Peyer's patch (tissue), 4 donors: ENCODE measurements around the gene NKIRAS1. TPM values are rescaled to one million over a fixed set of nuclear protein-coding genes. Genes with fewer than 3 reads are reported as not detected.
A peak's percentile ranks its signal among the peaks of the same experiment; 100 is the strongest.

Source experiments
- DNase-seq, 3 donors: peaks; one replicate each; pipeline ENCODE4 v3.0.0-alpha.2; 2017 to 2019
- H3K27ac ChIP-seq, 4 donors: fragments of 200-600 bp; sonication (generic); one replicate each; pipeline ENCODE4 v1.5.1; 2016 to 2019
- H3K27me3 ChIP-seq, 2 donors: fragments of 200-600 bp; sonication (generic); one replicate each; pipeline ENCODE4 v1.5.1; 2019
- H3K36me3 ChIP-seq, 3 donors: fragments of 200-600 bp; sonication (generic); one replicate each; pipeline ENCODE4 v1.5.1; 2016 to 2019
- H3K4me1 ChIP-seq, 4 donors: fragments of 200-600 bp; sonication (generic); one replicate each; pipeline ENCODE4 v1.5.1; 2016 to 2019
- H3K4me3 ChIP-seq, 4 donors: fragments of 200-600 bp; sonication (generic); 1 replicate in 3 of 4; 2 replicates in 1 of 4; pipeline ENCODE4 v1.5.1; 2016 to 2019; ENCODE audit warnings: mild to moderate bottlenecking in 1 of 4
- H3K9me3 ChIP-seq, 4 donors: fragments of 200-600 bp; sonication (generic); one replicate each; pipeline ENCODE4 v1.5.1; 2016 to 2019; ENCODE audit warnings: mild to moderate bottlenecking in 1 of 4
- CTCF ChIP-seq, 6 experiments: fragments of 450-650 bp in 4 of 6; fragments of 200-600 bp in 2 of 6; sonication (generic) in 1 of 6; IDR thresholded peaks; one replicate each; pipeline ENCODE4 v1.5.1; 2017 to 2019; ENCODE audit warnings: antibody characterized with exemption in 6 of 6, mild to moderate bottlenecking in 3 of 6, moderate library complexity in 1 of 6
- POLR2A ChIP-seq, 2 donors: fragments of 450-650 bp; IDR thresholded peaks; one replicate each; pipeline ENCODE4 v1.5.1; 2017; ENCODE audit warnings: antibody characterized with exemption in 2 of 2, mild to moderate bottlenecking in 2 of 2, moderate library complexity in 2 of 2
- total RNA-seq, 4 donors: library from RNA; depleted of rRNA; stranded (reverse); fragments of >200 nt; gene quantifications; one replicate each; pipeline ENCODE4 v1.1.0, GENCODE V29; 2016

The NKIRAS1 gene
- total RNA-seq, 4 donors from 2014 or later, result 4.2 to 11.6 (median 7.7) TPM

GRCh38 chr3:23889950-23890349, 26.8 kb downstream of the NKIRAS1 start:
- Histone ChIP-seq H3K4me1 (no peaks in the 10 kb centered on the region), H3K27ac (no peak overlapping the region), H3K9me3 (no peaks in the 10 kb centered on the region), H3K36me3 (peaks cover 0 to 14% (median 0%) of the 10 kb centered on the region in 3 donors), H3K4me3 (no peak overlapping the region), H3K27me3 (no peaks in the 10 kb centered on the region)
- DNase-seq, result no peak
- TF ChIP-seq POLR2A (IDR thresholded peaks at IDR 0.05) (no peak), CTCF (IDR thresholded peaks at IDR 0.05) (no peak)

DNA sequence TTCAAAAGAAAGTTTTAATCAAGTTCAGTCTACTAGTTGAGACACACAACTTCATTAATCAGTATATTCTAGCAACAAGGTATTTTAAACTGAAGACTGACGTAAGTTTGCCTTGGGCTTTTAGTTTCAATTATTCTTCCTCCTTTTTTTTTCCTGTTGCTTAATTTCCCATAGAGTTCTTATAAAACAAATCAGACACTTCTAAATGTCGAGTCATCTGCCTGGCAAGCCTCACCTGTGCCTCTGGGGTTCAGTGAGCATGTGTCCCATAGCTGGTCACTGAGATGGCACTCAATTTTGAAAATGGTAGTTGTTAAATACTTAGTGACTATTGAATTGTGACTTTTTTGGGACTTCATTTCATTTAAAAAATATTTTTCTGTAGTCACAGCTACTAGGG, 27.4 kb downstream of the NKIRAS1 start:
- no peak for DNase-seq
- Histone ChIP-seq H3K4me1 (no peaks in the 10 kb centered on the region), H3K27ac (no peak overlapping the region), H3K27me3 (no peaks in the 10 kb centered on the region), H3K4me3 (no peak overlapping the region), H3K9me3 (no peaks in the 10 kb centered on the region), H3K36me3 (peaks cover 0 to 14% (median 0%) of the 10 kb centered on the region in 3 donors)
- TF ChIP-seq POLR2A (IDR thresholded peaks at IDR 0.05) (no peak), CTCF (IDR thresholded peaks at IDR 0.05) (no peak)

GRCh38 chr3:23888617-23889228, 28.1 kb downstream of the NKIRAS1 start:
- H3K27ac ChIP-seq, result no peak overlapping the region
- peaks cover 0 to 14% (median 0%) of the 10 kb centered on the region in 3 donors for H3K36me3 ChIP-seq
- no peak overlapping the region for H3K4me3 ChIP-seq
- H3K27me3 ChIP-seq, result no peaks in the 10 kb centered on the region
- H3K9me3 ChIP-seq, result no peaks in the 10 kb centered on the region
- no peak for DNase-seq
- H3K4me1 ChIP-seq, result no peaks in the 10 kb centered on the region
- TF ChIP-seq CTCF (IDR thresholded peaks at IDR 0.05) (peak; percentile 77 to 92 (median 82)), POLR2A (IDR thresholded peaks at IDR 0.05) (no peak)

- H3K36me3 ChIP-seq, result peaks cover 0 to 23% (median 0%) of the 10 kb centered on the region in 3 donors
- H3K27ac ChIP-seq, result no peak overlapping the region
- TF ChIP-seq POLR2A (IDR thresholded peaks at IDR 0.05) (no peak), CTCF (IDR thresholded peaks at IDR 0.05) (no peak)
- H3K27me3 ChIP-seq, result no peaks in the 10 kb centered on the region
- H3K4me3 ChIP-seq, result no peak overlapping the region
- no peaks in the 10 kb centered on the region for H3K4me1 ChIP-seq
- H3K9me3 ChIP-seq, result no peaks in the 10 kb centered on the region
- DNase-seq, result no peak
Measured at GRCh38 chr3:23886311-23886710, 30.5 kb downstream of the NKIRAS1 start.

DNA sequence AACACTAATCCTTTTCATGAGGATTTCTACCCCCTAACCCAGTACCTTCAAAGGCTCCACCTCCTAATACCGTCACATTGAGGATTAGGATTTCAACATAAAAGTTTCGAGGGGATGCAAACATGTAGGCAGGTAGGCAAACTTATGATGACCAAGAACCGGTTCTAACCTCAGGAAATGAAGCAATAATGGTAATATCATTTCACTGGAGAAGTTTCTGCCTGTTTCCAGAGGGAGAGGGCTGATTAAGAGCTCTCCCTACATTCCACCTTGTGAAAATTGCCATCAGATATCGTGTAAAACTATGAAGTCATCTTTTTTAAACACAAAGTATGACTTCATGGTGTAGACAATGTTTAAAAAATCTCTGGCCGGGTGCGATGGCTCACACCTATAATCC, 31.6 kb downstream of the NKIRAS1 start:
- no peak overlapping the region for H3K27ac ChIP-seq

More for the DNA sequence above, 31.6 kb downstream of the NKIRAS1 start:
- no peak for DNase-seq
- peaks cover 0 to 13% (median 0%) of the 10 kb centered on the region in 3 donors for H3K36me3 ChIP-seq
- H3K4me3 ChIP-seq, result no peak overlapping the region
- TF ChIP-seq CTCF (IDR thresholded peaks at IDR 0.05) (no peak), POLR2A (IDR thresholded peaks at IDR 0.05) (no peak)
- H3K27me3 ChIP-seq, result no peaks in the 10 kb centered on the region
- no peaks in the 10 kb centered on the region for H3K4me1 ChIP-seq
- H3K9me3 ChIP-seq, result no peaks in the 10 kb centered on the region
